Heart left ventricle (tissue), 13 donors: ENCODE data around the gene TMC3.
"Not testable (repeated sequence)": the region's sequence is repeated elsewhere in the genome, so short reads cannot be mapped to it uniquely, and the experiment has no call there.

Experiments
- CTCF ChIP-seq, 12 donors: fragments of 200-600 bp; sonication (generic) in 4 of 12; IDR thresholded peaks; one replicate each; pipeline versions ENCODE4 v1.5.0 to v1.8.0; 2018 to 2022; ENCODE audit warnings: antibody characterized with exemption in 12 of 12, mild to moderate bottlenecking in 5 of 12
- POLR2A ChIP-seq, 2 donors: fragments of 450-650 bp; IDR thresholded peaks; one replicate each; pipeline ENCODE4 v1.6.1; 2017; ENCODE audit warnings: antibody characterized with exemption in 2 of 2, mild to moderate bottlenecking in 2 of 2, moderate library complexity in 2 of 2
- donor health status: ischemic (EF 13 %, LVEDD 7.1; RV severe dilation, severe dysfunction).
- donor health status: DM: no; HTN: yes; CAD: no.
- donor health status: DM: no; HTN: no; CAD: no.
- donor health status: ischemic (EF 25% LVEDD 6.9; RV normal size, moderate dysfunction).
- donor health status: ischemic (EF 25% LVEDD 5.7; RV mildly dilated, moderate dysfunction).
- donor health status: ischemic (EF 35%, LVEDD 5.7; RV mildly dilated, moderate dysfunction).
- donor health status: nonischemic (EF 11% LVEDD 7.7; RV severe dilation, severe dysfunction).
- donor health status: DM: yes; HTN: yes; CAD: no.
- donor health status: PGD.
- donor health status: ischemic (EF 29% LVEDD 5.4; RV normal size, mild dysfunction).
- donor health status: nonischemic (EF 23%, LVEDD 6.1; RV moderate dilation, normal function).

GRCh38 chr15:81331141-81331540 is 42.9 kb downstream of the TMC3 start:
- not testable (repeated sequence) for TF ChIP-seq CTCF, POLR2A (IDR thresholded peaks at IDR 0.05)
